Measurements from ENCODE around the gene DBI. TPM values are rescaled to one million over a fixed set of nuclear protein-coding genes. Genes with fewer than 3 reads are reported as not detected.

DBI gene
- total and polyA plus RNA-seq, 2 of the 8 experiments (the other 6 are each of a cell fraction or from before 2014, with no cell fraction given): 180 to 212 TPM

- TF ChIP-seq GABPA (IDR thresholded peaks at IDR 0.05; ENCODE audit: borderline replicate concordance, insufficient read depth, low read length) (no peak), SRF (IDR thresholded peaks at IDR 0.05; ENCODE audit: low read depth, low read length) (no peak)
Measured at GRCh38 chr2:119364798-119365197, 2.0 kb upstream of the DBI start (continued).
